ENCODE measurements around the gene MAEL. TPM values are rescaled to one million over a fixed set of nuclear protein-coding genes. Genes with fewer than 3 reads are reported as not detected.

MAEL gene
- total RNA-seq, result not detected in 2 replicates

DNA sequence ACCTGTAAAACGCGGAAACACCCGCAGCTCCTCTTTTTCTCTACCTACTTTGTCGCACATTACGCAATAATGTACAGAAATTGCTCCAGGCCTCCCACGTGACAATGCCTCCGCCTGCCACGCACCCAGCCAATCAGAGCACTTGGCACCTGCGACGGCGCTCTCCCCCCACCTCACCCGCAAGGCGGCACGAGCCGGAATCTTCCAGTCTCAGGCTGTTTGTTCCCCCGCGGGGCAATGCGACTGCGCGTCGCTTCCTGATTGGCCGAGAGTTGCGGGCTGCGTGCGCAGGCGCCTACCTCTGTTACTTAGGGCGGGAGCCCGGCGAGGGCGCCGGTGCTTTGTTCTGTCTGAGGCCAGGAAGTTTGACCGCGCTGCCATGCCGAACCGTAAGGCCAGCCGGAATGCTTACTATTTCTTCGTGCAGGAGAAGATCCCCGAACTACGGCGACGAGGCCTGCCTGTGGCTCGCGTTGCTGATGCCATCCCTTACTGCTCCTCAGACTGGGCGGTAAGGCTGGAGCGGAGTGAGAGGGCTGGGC, at the start of gene MAEL:
MAEL (plus strand) TSS at position 307 of the 542 bp plus-strand sequence; CDS start at position 380, 73 bp downstream.

DNA sequence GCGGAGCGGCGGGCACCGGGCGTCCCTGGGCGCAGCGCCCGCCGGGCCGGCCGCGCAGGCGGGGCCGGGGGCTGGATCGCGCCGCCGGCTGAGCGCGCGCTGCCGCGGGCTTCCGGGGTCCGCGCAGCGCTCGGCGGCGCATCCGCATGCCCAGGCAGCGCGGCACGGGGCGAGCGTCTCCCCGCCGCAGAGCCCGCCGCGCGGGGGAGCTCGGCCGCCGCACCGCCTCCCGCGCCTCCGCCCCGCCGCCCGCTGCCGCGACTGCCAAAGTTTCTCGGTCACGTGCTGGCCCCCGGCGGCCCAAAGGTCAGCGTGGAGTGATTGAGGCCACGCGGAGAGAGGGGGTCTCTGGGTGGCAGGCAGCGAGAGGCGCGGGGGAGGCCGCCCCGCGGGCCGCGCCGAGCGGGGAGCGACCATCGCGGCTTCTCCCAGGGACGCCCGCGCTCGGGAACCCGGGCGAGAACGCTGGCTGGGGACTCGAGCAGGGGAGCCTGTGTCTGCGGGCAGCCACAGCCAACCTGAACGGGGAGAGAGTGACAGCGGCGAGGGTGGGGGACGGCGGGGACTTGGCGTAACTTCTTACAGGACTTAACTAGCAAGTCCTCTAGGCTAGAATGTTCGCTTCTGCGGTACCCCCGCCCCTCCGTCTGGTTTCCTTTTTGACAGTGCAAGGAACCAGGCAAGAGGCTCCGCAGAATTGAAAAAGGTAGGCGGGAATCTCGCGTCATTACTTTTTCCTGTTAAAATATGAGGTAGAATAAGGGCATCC, 13.5 kb upstream of the MAEL start, which contains the start of gene ILDR2:
ILDR2 (minus strand) TSS at position 180 of the 769 bp plus-strand sequence. CDS start 272 bp downstream, outside the sequence.

Other genes starting within 250 kb of the MAEL start
- 11.5 and 26.1 TPM in 2 replicates for gene POGK, start 149.8 kb upstream of the MAEL start, total RNA-seq
- 7.0 and 11.5 TPM in 2 replicates for gene TADA1, start 113.0 kb upstream of the MAEL start, total RNA-seq
- gene ILDR2, start 13.7 kb upstream of the MAEL start, total RNA-seq, result under 0.01 TPM in 1 of 2 replicates, not detected in the other
- gene GPA33, start 101.1 kb downstream of the MAEL start, total RNA-seq, result not detected in 2 replicates
- gene STYXL2, start 104.8 kb downstream of the MAEL start, total RNA-seq, result not detected in 2 replicates
- gene POU2F1, start 231.6 kb downstream of the MAEL start, total RNA-seq, result 3.2 and 8.1 TPM in 2 replicates